HUES64 (cell line): ENCODE results near the gene HSH2D.
A peak's percentile ranks its signal among the peaks of the same experiment; 100 is the strongest.
"Not testable (repeated sequence)": the region's sequence is repeated elsewhere in the genome, so short reads cannot be mapped to it uniquely, and the experiment has no call there.

Experiments used
- H3K27ac ChIP-seq: 2 replicates; pipeline ENCODE4 v1.7.0; 2013; ENCODE audit warnings: low read depth, low read length, inconsistent platforms
- H3K27me3 ChIP-seq: 2 replicates; pipeline ENCODE4 v1.6.1; 2013; ENCODE audit warnings: mild to moderate bottlenecking, low read length; ENCODE audit not compliant: insufficient read depth
- H3K36me3 ChIP-seq: 2 replicates; pipeline ENCODE4 v1.6.1; 2013; ENCODE audit warnings: mild to moderate bottlenecking, low read length; ENCODE audit not compliant: insufficient read depth
- H3K4me1 ChIP-seq: 2 replicates; pipeline ENCODE4 v1.6.1; 2013; ENCODE audit warnings: mild to moderate bottlenecking, low read length, moderate library complexity; ENCODE audit not compliant: insufficient read depth
- H3K4me3 ChIP-seq: 2 replicates; pipeline ENCODE4 v1.5.1; 2013; ENCODE audit warnings: mild to moderate bottlenecking, low read length, moderate library complexity
- H3K9ac ChIP-seq: 2 replicates; pipeline ENCODE4 v1.6.1; 2013; ENCODE audit warnings: mild to moderate bottlenecking, low read depth, low read length
- H3K9me3 ChIP-seq: 2 replicates; pipeline ENCODE4 v1.6.1; 2013; ENCODE audit warnings: low read depth, low read length; ENCODE audit not compliant: insufficient read depth
- WGBS: fragments of 150-250, 120-280 bp; methylation state at CpG from one replicate; pipeline ENCODE4 v1.1.7; 2013; ENCODE audit warnings: missing lambda C conversion rate; 5-methylcytosine and 5-hydroxymethylcytosine counted together

The HSH2D gene

DNA sequence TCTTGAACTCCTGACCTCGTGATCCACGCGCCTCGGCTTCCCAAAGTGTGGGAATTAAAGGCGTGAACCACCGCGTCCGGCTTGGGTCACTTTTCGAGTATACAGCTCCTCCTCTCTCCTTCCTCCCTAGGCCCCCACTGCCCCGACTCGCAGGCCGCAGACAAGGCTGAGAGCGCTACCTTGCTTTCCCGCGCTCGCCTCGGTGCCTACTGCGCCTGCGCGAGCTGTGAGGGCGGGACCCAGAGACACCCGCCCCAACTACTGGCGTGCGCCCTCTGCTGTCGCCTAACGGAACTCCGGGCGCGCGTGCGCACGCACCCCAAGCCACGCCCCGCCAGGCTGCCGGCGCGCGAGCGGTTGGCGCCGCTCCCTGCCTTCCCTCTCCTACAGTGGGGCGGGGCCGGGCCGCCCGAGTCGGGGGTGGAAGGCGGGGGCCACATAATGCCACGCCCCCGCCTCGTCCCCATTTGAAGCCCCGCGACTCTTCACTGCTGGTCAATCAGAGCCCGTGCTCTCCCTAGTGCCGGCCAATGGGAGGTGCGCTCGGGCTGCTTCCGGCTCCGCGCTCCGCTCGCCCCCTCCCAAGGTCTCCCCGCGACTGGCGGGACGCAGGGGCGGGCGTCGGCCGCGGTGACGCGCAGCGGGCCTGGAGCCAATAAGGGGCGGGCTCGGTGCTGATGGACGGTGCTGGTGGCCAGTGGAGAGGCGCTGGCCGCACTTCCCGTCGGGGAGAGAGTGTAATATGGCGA lies 32.2 kb upstream of the HSH2D start, which contains the start of gene RAB8A:
RAB8A (plus strand) TSS at position 730 of the 749 bp plus-strand sequence; CDS start at position 743, 13 bp downstream.
- whole genome bisulfite sequencing = 2% methylated on average over 80 of the region's 81 CpGs
- H3K4me3 ChIP-seq = peak within 1 kb of the TSS; percentile 91

DNA sequence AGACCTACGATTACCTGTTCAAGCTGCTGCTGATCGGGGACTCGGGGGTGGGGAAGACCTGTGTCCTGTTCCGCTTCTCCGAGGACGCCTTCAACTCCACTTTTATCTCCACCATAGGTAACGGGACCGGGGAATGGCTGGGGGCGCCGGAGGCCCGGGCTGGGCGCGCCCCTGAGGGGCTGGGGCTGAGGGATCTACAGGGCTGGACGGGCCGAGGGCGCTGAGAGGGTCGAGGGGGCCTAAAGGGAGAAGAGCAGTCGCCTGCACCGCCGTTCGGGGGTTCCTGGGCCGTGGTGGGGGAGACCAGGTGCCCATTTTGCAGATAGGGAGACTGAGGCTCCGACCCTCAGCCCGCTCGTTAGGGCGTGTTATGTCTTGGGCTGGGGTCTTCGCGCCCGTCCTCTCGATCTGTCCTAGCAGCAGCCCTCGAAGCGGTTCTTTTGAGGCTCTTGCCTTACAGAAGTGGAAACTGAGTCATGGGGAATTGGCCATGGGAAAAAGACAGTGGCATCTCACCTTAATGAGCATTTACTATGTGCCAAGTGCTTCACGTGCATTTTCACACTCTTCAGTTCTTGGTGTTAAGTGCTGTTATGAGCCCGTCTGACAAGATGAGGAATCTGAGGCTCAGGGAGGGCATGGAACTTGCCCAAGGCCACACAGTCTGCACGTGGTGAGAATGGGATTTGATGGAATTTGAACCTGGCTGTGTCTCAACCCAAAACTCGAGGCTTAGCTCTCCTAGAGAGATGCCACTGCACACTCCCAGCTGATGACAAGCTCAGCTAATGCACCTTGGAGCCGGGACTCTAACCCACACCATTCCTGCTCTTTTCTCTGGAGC lies 31.4 kb upstream of the HSH2D start:
- Histone ChIP-seq H3K9ac (peak overlapping the region; percentile 86), H3K4me1 (peaks cover 7% of the 10 kb centered on the region; the same call in 1 of the 2 replicates), H3K27ac (peak overlapping the region; percentile 84), H3K36me3 (peaks cover 23% of the 10 kb centered on the region), H3K27me3 (no peaks in the 10 kb centered on the region), H3K9me3 (no peaks in the 10 kb centered on the region), H3K4me3 (peak overlapping the region; percentile 91)
- 5% methylated on average over 35 of the region's 37 CpGs for WGBS

More for the DNA sequence above, 32.2 kb upstream of the HSH2D start, which contains the start of gene RAB8A:
- Histone ChIP-seq H3K36me3 (peaks cover 20% of the 10 kb centered on the region), H3K27me3 (no peaks in the 10 kb centered on the region), H3K9ac (peak within 1 kb of the TSS; percentile 86), H3K9me3 (no peaks in the 10 kb centered on the region), H3K27ac (peak within 1 kb of the TSS; percentile 84), H3K4me1 (peaks cover 9% of the 10 kb centered on the region; the same call in 1 of the 2 replicates)

- Histone ChIP-seq H3K27ac (no peak overlapping the region), H3K4me3 (peak overlapping the region; percentile 91), H3K4me1 (peaks cover 4% of the 10 kb centered on the region; the same call in 1 of the 2 replicates), H3K36me3 (peaks cover 23% of the 10 kb centered on the region), H3K9ac (peak overlapping the region; percentile 86; the same call in 1 of the 2 replicates), H3K9me3 (no peaks in the 10 kb centered on the region), H3K27me3 (no peaks in the 10 kb centered on the region)
- WGBS = 48% methylated on average over 2 of the region's 2 CpGs
Measured at GRCh38 chr19:16112778-16113177, 30.7 kb upstream of the HSH2D start.

GRCh38 chr19:16113727-16114126 lies 29.8 kb upstream of the HSH2D start:
- peaks cover 4% of the 10 kb centered on the region; the same call in 1 of the 2 replicates for H3K4me1 ChIP-seq
- 66% methylated on average over 3 of the region's 3 CpGs for WGBS
- no peak overlapping the region for H3K9ac ChIP-seq

GRCh38 chr19:16115301-16116039 lies 28.0 kb upstream of the HSH2D start:
- 93% methylated on average over 9 of the region's 9 CpGs for WGBS
- no peak overlapping the region for H3K4me3 ChIP-seq
- no peak overlapping the region for H3K9ac ChIP-seq
- H3K36me3 ChIP-seq = peaks cover 47% of the 10 kb centered on the region
- no peak overlapping the region for H3K27ac ChIP-seq
- no peaks in the 10 kb centered on the region for H3K9me3 ChIP-seq
- H3K27me3 ChIP-seq = no peaks in the 10 kb centered on the region
- peaks cover 4% of the 10 kb centered on the region; the same call in 1 of the 2 replicates for H3K4me1 ChIP-seq

More at GRCh38 chr19:16113727-16114126, 29.8 kb upstream of the HSH2D start:
- H3K9me3 ChIP-seq = no peaks in the 10 kb centered on the region
- no peak overlapping the region for H3K4me3 ChIP-seq
- H3K27me3 ChIP-seq = no peaks in the 10 kb centered on the region
- peaks cover 32% of the 10 kb centered on the region for H3K36me3 ChIP-seq
- no peak overlapping the region for H3K27ac ChIP-seq

GRCh38 chr19:16116067-16116466 lies 27.4 kb upstream of the HSH2D start:
- Histone ChIP-seq H3K9ac (no peak overlapping the region), H3K4me3 (no peak overlapping the region), H3K9me3 (no peaks in the 10 kb centered on the region), H3K27me3 (no peaks in the 10 kb centered on the region), H3K36me3 (peaks cover 51% of the 10 kb centered on the region), H3K4me1 (peaks cover 4% of the 10 kb centered on the region; the same call in 1 of the 2 replicates), H3K27ac (no peak overlapping the region)
- 89% methylated on average over 4 of the region's 4 CpGs for WGBS

GRCh38 chr19:16117594-16118033 lies 25.9 kb upstream of the HSH2D start:
- Histone ChIP-seq H3K4me3 (no peak overlapping the region), H3K27me3 (no peaks in the 10 kb centered on the region), H3K4me1 (peaks cover under 1% of the 10 kb centered on the region; the same call in 1 of the 2 replicates), H3K9me3 (no peaks in the 10 kb centered on the region), H3K9ac (no peak overlapping the region), H3K36me3 (peaks cover 66% of the 10 kb centered on the region), H3K27ac (no peak overlapping the region)
- WGBS = 88% methylated on average over 11 of the region's 11 CpGs

GRCh38 chr19:16118489-16119033 lies 24.9 kb upstream of the HSH2D start:
- H3K9ac ChIP-seq = no peak overlapping the region
- no peaks in the 10 kb centered on the region for H3K4me1 ChIP-seq
- no peak overlapping the region for H3K27ac ChIP-seq
- no peaks in the 10 kb centered on the region for H3K9me3 ChIP-seq
- no peak overlapping the region for H3K4me3 ChIP-seq
- peaks cover 69% of the 10 kb centered on the region for H3K36me3 ChIP-seq
- 96% methylated on average over 12 of the region's 12 CpGs for WGBS
- H3K27me3 ChIP-seq = no peaks in the 10 kb centered on the region

GRCh38 chr19:16119075-16119857 lies 24.2 kb upstream of the HSH2D start:
- H3K4me1 ChIP-seq = not testable (repeated sequence)

DNA sequence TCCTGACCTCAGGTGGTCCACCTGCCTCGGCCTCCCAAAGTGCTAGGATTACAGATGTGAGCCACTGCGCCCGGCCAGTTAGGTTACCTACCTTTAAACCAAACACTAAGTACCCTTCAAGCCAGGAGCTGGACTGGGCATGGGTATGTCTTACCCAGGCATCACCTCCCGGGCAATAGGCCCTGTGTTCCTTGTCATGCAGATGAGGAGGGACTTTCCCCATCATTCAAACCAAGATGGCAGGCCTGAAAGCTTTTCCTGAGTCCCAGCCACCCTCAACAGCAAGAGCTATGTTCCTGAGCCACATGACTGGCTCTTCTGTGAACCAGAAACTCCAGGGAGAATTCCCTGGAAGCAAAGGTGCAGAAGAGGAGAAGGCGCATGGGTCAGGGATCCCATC lies 22.3 kb upstream of the HSH2D start:
- no peak overlapping the region for H3K27ac ChIP-seq
- 92% methylated on average over 5 of the region's 5 CpGs for WGBS

More at GRCh38 chr19:16119075-16119857, 24.2 kb upstream of the HSH2D start:
- H3K4me3 ChIP-seq, H3K9me3 ChIP-seq, H3K27ac ChIP-seq, H3K9ac ChIP-seq, H3K27me3 ChIP-seq: not testable (repeated sequence)
- 97% methylated on average over 19 of the region's 19 CpGs for WGBS
- peaks cover 71% of the 10 kb centered on the region for H3K36me3 ChIP-seq

More for the DNA sequence above, 22.3 kb upstream of the HSH2D start:
- Histone ChIP-seq H3K9me3 (no peaks in the 10 kb centered on the region), H3K27me3 (no peaks in the 10 kb centered on the region), H3K36me3 (peaks cover 81% of the 10 kb centered on the region), H3K4me1 (no peaks in the 10 kb centered on the region), H3K4me3 (no peak overlapping the region), H3K9ac (no peak overlapping the region)
